ENCODE measurements around the gene CUL7. TPM values are rescaled to one million over a fixed set of nuclear protein-coding genes. Genes with fewer than 3 reads are reported as not detected.

Gene CUL7
- total RNA-seq, 1 donor from 2014 or later = 16.1 TPM

DNA sequence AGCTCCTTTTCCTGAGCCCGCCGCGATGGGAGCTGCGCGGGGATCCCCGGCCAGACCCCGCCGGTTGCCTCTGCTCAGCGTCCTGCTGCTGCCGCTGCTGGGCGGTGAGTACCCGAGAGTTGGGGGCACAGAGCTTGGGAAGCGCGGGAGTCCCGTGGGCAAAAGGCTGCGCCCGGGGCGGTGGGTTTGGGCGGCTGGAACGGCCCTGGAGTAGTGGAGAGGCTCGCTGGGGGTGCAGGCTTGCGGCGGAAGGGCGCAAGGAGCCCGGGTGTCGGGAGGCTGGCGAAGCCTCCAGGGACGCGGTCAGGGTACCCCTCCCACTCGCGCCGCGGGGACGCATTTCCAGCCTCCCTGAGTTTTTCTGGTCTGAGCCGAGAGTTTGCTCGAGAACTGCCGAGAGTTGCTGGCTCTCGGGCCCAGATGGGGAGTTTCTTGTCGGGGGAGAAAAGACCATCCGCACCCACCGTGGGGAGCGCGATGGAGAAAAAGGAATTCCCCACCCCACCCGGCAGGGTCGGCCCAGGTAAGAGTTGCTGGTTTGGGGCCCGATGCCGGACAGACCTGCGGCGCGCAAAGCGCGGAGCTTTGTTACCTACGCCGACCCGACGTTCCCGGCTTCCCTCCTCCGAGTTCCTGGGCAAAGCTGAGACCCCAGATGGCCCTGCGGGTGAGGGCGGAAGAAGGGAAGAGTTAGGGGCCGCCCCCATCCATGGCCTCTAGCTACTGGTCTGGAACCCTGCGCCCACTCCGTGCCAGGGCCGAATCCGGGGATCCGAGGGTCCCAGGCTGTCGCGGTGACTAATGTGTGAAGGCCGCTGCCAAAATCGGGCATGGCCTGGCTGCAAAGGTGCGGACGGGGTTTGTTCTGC, 23.0 kb upstream of the CUL7 start:
- peak; percentile 41 to 70 for ATAC-seq
- H3K4me3 ChIP-seq = peak overlapping the region; percentile 72
- intact Hi-C loops (cut with DNase I) = no loop called here
- TF ChIP-seq, protein P1, sequence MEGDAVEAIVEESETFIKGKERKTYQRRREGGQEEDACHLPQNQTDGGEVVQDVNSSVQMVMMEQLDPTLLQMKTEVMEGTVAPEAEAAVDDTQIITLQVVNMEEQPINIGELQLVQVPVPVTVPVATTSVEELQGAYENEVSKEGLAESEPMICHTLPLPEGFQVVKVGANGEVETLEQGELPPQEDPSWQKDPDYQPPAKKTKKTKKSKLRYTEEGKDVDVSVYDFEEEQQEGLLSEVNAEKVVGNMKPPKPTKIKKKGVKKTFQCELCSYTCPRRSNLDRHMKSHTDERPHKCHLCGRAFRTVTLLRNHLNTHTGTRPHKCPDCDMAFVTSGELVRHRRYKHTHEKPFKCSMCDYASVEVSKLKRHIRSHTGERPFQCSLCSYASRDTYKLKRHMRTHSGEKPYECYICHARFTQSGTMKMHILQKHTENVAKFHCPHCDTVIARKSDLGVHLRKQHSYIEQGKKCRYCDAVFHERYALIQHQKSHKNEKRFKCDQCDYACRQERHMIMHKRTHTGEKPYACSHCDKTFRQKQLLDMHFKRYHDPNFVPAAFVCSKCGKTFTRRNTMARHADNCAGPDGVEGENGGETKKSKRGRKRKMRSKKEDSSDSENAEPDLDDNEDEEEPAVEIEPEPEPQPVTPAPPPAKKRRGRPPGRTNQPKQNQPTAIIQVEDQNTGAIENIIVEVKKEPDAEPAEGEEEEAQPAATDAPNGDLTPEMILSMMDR (IDR thresholded peaks at IDR 0.05) = no peak
- H3K4me1 ChIP-seq = peaks cover 24% of the 10 kb centered on the region
- H3K27me3 ChIP-seq (ENCODE audit: low read depth) = peaks cover 8% of the 10 kb centered on the region
- DNase-seq = peak; percentile 58
- peaks cover 27% of the 10 kb centered on the region for H3K36me3 ChIP-seq
- no peaks in the 10 kb centered on the region for H3K9me3 ChIP-seq
- peak overlapping the region; percentile 72 for H3K27ac ChIP-seq

GRCh38 chr6:43075670-43076463, 22.2 kb upstream of the CUL7 start, which contains the start of gene PTK7:
PTK7 (plus strand) TSS chr6:43076314; CDS start chr6:43076489, 175 bp downstream.
- intact Hi-C loops (cut with DNase I) = no loop called here
- ATAC-seq (peak; percentile 75 to 80), DNase-seq (peak; percentile 63)
- TF ChIP-seq, protein P1 (IDR thresholded peaks at IDR 0.05) = no peak
- Histone ChIP-seq H3K4me1 (peaks cover 21% of the 10 kb centered on the region), H3K4me3 (peak within 1 kb of the TSS; percentile 72), H3K36me3 (peaks cover 30% of the 10 kb centered on the region), H3K27me3 (ENCODE audit: low read depth) (peaks cover 8% of the 10 kb centered on the region), H3K9me3 (no peaks in the 10 kb centered on the region), H3K27ac (peak within 1 kb of the TSS; percentile 72)

DNA sequence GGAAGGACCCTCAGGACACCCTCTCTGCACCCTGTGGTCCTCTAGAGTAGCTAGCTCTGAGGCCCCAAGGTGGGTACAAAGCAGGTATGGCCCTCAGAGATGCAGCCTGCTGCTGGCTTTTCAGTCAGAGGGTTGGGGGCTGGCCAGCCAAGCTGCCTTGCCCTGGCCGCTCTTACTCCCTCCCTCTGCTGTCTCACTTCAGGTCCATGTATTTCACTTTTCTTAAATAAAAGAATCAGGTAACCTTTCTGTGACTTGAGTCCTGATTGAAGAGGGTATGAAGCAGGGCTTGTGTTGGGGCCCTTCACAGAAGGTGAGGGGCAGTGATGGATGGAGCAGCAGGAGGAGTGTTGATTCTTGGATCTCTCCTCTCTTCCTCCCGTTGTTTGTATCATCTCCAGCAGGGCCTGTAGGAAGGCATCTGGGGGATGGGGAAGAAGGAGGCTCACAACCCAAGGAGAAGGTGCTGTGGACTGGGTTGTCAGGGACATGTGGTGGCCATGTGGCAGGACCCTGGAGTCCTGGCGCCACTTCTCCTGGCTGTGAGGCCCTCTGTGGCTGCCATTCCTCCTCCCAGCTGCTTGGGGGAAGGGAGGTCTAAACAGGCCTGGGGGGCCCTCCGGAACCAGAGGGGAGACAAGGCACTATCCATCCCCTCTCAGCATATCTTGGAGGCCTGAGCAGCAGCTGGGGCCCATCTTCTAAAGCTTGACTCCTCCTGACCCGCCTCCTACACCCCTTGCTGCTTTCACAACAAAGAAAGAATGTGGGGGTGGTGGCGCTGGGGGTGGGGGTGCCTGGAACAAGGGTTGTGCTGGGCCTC, 21.4 kb upstream of the CUL7 start:
- peaks cover 8% of the 10 kb centered on the region for H3K27me3 ChIP-seq (ENCODE audit: low read depth)
- ATAC-seq (peak; percentile 49 to 78), DNase-seq (no peak)
- intact Hi-C loops (cut with DNase I) = no loop called here
- no peak overlapping the region for H3K4me3 ChIP-seq
- H3K4me1 ChIP-seq = peaks cover 21% of the 10 kb centered on the region
- H3K9me3 ChIP-seq = no peaks in the 10 kb centered on the region
- H3K36me3 ChIP-seq = peaks cover 30% of the 10 kb centered on the region
- H3K27ac ChIP-seq = peak overlapping the region; percentile 36
- TF ChIP-seq, protein P1 (IDR thresholded peaks at IDR 0.05) = no peak

- no peak overlapping the region for H3K4me3 ChIP-seq
- H3K27me3 ChIP-seq (ENCODE audit: low read depth) = no peaks in the 10 kb centered on the region
- intact Hi-C loops (cut with DNase I) = no loop called here
- DNase-seq = no peak
- H3K36me3 ChIP-seq = peaks cover 55% of the 10 kb centered on the region
- no peaks in the 10 kb centered on the region for H3K9me3 ChIP-seq
- peaks cover 5% of the 10 kb centered on the region for H3K4me1 ChIP-seq
- H3K27ac ChIP-seq = no peak overlapping the region
- TF ChIP-seq, protein P1 (IDR thresholded peaks at IDR 0.05) = peak; percentile 42
- peak; percentile 59 to 71 for ATAC-seq
Measured at GRCh38 chr6:43070028-43070632, 16.5 kb upstream of the CUL7 start.
